Kidney glomerular epithelial cell (primary cell): Measurements from ENCODE around the gene MYO9A.

Experiments used
- DNase-seq: peaks from one replicate; lab custom pipeline; 2025; lab: John Stamatoyannopoulos, UW

Gene MYO9A

GRCh38 chr15:71809346-71809745 is 308.6 kb downstream of the MYO9A start:
- no peak for DNase-seq

DNA sequence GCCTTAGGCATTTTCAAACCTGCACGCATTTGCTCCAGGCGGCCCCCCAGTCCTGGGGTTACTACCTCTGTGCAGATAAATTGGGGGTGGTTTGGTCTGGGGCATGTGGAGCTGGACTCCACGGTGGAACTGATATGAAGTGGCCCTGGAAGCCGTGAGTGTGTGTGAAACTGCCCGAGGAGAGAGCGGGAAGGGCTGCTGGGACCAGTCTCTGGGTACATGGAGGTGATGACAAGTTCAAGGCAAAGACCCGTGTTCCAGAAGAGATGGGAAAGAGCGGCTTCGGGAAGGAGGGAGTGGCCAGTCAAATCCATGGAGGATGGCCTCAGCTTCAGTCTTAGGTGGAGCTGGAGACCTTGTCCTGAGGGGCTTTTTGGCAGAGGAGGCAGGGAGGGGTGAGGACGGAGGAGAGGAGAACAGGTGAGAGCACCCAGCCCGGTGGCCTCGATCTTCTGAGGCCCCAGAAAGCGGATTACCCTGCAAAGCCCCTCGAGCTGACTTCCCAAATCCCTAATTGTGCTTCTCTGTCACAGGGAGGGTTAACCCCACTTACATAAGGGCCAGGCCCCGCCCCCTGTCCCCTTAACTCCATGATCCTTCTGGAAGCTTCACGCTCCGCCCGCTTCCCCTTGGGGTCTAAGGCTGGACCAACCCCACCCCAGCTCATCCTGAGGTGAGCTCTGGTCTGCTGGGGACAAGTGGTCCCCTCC is 309.5 kb downstream of the MYO9A start:
- no peak for DNase-seq

DNA sequence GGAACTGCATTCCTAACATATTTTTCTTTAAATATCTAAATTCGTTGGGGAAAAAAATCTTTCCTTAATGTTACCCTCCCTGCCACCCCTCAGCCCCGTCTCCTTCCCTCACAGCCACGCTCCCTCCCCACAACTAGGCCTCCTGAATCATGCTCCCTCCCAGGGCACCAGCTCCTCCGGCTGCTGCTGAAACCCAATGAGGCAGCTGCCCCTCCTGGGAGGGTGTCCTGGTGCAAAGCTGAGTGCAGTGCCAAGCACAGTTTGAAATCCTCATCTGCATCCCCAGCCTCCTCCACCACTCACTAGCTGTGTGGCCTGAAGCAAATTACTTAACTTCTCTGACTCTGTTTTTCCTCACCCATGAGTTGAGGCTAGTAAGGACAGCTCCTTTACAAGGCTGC is 310.3 kb downstream of the MYO9A start:
- peak; percentile 22 for DNase-seq

GRCh38 chr15:71807125-71807629 is 310.8 kb downstream of the MYO9A start:
- peak; percentile 32 for DNase-seq

DNA sequence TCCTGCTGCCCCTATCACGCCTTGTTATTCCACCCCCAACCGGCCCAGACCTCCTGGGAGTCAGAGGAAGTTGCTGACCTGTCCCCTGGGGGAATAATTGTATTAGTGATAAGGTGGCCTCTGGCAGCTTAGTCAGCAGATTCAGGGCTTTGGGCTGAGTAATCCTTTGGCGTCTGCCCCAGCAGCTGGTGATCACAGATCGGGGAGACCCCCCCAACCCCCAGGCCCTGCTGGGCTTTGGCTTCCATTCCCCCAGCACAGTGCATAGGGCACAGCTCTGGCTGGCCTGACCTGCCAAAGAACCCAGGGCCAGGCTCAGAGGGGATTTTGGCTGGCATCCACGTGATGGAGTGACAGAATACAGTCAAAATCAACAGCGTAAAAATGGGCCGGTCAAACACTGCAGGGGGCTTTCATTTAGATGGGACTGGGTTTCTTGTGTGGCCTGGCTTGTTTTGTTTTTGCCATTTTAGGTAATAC is 311.5 kb downstream of the MYO9A start:
- DNase-seq, result peak; percentile 11

DNA sequence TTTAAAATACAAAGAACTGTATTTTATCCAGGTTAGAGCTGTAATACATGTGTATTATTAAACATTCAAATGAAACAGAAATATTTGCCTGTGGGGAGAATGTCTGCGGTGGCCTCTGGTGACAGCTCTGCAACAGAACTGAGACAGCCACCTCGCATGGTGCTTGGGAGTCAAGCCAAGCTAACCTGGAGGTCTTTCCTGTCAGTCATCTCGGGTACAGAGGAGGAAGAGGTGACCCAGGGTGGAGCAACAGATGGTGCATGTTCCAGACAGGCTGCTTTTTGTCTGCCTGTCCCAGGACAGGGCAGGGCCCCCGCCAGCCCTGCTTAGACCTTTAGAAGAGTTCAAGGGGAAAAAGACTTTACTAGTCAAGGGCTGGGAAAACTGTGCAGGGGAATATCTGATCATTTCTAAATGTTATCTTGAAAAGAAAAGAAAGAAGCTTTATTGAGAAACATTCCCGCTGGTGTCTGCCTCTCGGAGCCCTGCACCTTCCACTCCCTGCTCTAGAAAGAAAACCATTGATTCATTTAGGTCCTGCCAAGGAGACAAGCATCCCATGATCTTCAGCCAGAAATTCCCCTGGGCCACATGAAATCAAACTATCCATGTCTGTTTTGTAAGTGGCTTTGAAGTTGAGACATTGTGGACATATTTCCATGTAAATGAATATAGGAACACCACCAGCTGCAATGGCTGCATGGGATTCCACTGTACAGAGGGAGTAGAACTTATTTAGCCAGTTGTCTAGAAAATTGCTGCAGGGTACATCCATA is 313.1 kb downstream of the MYO9A start:
- no peak for DNase-seq

- DNase-seq, result no peak
These were observed 313.7 kb downstream of the MYO9A start for GRCh38 chr15:71804226-71804625.

- no peak for DNase-seq
These were observed 315.2 kb downstream of the MYO9A start for GRCh38 chr15:71802770-71803169.

DNA sequence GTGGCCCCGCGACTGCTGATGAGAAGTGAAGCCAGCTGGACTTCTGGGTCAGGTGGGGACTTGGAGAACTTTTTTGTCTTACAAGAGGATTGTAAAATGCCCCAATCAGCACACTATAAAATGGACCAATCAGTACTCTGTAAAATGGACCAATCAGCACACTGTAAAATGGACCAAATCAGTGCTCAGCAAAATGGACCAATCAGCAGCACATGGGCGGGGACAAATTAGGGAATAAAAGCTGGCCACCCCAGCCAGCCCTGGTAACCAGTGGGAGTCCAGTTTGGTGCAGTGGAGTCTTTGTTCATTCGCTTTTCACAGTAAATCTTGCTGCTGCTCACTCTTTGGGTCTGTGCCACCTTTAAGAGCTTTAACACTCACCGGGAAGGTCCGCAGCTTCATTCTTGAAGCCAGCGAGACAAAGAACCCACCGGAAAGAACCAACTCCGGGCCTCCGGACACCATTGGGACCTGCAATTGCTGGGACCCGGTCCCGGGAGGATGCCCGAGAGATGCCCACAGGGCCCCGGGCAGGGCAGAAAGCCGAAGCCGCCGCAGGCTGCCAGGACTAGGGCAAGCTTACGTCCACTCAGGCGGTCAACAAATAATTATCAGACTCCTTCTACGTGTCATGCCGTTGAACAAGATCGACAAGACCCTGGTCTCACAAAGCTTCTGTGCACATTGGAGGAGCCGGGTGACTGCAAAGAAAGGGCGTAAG is 315.9 kb downstream of the MYO9A start:
- DNase-seq, result no peak

DNA sequence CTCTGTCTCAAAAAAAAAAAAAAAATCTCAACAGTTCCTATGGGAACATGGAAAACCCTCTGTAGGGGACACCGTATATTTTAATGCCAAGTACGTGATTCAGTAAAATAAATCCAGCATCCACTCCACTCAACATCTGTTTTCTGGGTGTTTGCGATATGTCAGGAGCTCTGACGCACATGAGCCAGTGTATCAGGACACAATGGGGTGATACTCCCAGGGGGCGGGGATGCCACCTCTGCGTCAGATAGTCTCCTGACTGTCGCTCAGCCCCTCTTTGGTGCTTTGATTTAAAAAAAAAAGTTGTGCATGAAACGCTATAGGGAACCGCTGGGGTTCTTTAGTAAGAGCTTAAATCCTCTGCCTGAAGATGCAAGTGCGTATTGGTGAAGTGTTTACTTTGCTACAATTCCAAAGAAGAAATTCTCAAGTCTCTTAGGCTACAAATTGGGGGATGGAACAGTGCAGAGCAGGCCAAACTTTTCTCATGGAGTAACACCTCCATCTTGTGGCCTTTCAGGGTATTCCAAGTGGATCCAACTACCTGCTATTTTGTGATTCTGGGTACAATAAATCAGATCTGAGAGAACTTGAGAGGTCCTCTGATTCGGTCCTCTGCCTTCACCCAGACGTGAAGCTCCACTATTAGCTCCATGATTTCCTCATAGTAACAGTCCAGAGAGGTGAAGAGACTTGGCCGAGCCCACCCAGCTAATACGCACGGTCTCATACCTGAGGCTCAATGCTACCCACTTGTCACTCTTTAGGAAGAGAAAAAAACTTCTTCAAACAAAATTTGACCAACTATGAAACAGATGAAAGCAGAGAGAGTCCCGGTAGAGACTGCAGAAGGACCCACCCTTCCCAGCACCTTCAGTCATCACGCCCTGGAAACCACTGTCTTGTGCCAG is 316.9 kb downstream of the MYO9A start:
- DNase-seq, result peak; percentile 90

GRCh38 chr15:71800190-71800589 is 317.8 kb downstream of the MYO9A start:
- DNase-seq, result peak; percentile 74

GRCh38 chr15:71798641-71799040 is 319.3 kb downstream of the MYO9A start:
- DNase-seq, result no peak

GRCh38 chr15:71792521-71792920 is 325.4 kb downstream of the MYO9A start:
- peak; percentile 89 for DNase-seq

GRCh38 chr15:71791975-71792374 is 326.0 kb downstream of the MYO9A start:
- DNase-seq, result no peak

GRCh38 chr15:71790081-71790480 is 327.9 kb downstream of the MYO9A start:
- DNase-seq, result peak; percentile 72

GRCh38 chr15:71789616-71790015 is 328.3 kb downstream of the MYO9A start:
- no peak for DNase-seq

DNA sequence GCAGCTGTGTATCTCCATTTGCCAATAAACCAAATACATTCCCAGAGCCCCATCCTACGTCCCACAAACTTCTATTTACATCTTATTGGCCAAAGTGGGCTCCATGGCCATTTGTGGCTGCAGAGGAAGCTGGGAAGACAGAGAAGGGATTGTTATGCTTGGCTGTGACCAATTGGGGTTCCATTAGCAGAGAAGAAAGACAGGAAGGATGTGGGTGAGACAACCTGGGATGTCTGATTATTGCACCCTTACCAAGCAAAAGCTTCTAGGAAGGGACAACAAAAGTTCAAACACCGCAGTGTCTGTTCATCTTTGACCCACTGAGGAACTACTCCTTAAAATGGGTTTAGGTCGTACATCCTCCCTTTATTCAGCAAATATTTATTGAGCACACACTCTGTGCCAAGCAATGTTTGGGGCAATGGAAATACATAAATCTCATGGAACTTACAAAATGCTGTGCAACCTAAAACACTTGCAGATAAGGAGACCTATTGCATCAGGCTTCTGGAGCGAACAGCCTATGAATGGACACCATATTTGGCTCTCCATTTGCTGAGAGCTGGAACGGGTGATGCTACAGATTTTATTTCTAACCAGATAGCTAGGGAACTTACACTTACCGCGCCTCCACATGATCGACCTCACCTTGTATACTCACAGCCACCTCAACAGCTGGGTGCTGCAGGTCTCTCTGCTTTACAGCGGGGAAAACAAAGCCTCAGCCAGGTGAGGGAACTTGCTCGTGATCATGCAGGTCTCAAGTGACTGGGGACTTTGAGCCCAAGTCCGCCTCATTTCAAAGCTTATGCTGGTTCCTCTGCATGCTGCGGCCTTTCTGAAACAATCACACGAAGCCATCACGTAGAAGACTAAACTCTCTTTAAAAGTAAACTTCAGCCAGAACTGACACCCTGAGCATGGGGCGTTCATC is 329.0 kb downstream of the MYO9A start:
- no peak for DNase-seq

- no peak for DNase-seq
These were observed 331.3 kb downstream of the MYO9A start for GRCh38 chr15:71786673-71787072.

- DNase-seq, result no peak
These were observed 332.0 kb downstream of the MYO9A start for GRCh38 chr15:71785996-71786395.

DNA sequence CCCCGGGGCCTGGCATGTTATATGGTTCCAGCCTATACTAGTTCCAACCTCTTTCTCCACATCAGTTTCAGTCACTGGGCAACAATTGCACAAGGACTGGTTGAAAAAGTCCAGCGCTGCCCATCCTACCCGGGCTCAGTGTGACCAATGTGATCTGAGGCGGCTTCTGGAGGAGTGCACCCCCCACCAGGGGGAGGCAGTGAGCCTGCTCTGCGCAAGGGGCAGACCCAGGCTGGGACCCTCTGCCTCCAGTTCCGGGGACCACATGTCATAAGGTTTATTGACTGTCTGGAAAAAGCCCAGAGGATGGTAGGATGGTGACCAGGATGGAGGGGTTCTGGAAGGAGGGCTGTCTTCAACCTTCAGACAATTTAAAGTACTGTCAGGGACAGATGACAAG is 333.2 kb downstream of the MYO9A start:
- no peak for DNase-seq
